NCI-H774 (cell line): ENCODE data around the gene MSN.

Experiments
- DNase-seq: peaks from one replicate; lab custom pipeline; 2025; lab: John Stamatoyannopoulos, UW

The MSN gene

GRCh38 chrX:65674204-65674893, 6.9 kb downstream of the MSN start:
- no peak for DNase-seq

- DNase-seq, result no peak
Measured at GRCh38 chrX:65677954-65678469, 10.6 kb downstream of the MSN start.

GRCh38 chrX:65679071-65679540, 11.7 kb downstream of the MSN start:
- DNase-seq, result no peak

GRCh38 chrX:65681810-65682209, 14.4 kb downstream of the MSN start:
- no peak for DNase-seq

- DNase-seq, result no peak
Measured at GRCh38 chrX:65685112-65685511, 17.7 kb downstream of the MSN start.

GRCh38 chrX:65686236-65686635, 18.8 kb downstream of the MSN start:
- no peak for DNase-seq

GRCh38 chrX:65687367-65687766, 19.9 kb downstream of the MSN start:
- DNase-seq, result no peak

- no peak for DNase-seq
Measured at GRCh38 chrX:65688403-65688871, 21.0 kb downstream of the MSN start.

GRCh38 chrX:65689377-65689776, 21.9 kb downstream of the MSN start:
- no peak for DNase-seq

GRCh38 chrX:65690057-65690855, 22.8 kb downstream of the MSN start:
- no peak for DNase-seq

- no peak for DNase-seq
Measured at GRCh38 chrX:65695849-65696449, 28.5 kb downstream of the MSN start.

- DNase-seq, result no peak
Measured at GRCh38 chrX:65696613-65697012, 29.2 kb downstream of the MSN start.

GRCh38 chrX:65697211-65697641, 29.8 kb downstream of the MSN start:
- DNase-seq, result no peak

- DNase-seq, result no peak
Measured at GRCh38 chrX:65697915-65698796, 30.7 kb downstream of the MSN start.

GRCh38 chrX:65702956-65703355, 35.5 kb downstream of the MSN start:
- no peak for DNase-seq

GRCh38 chrX:65705439-65705838, 38.0 kb downstream of the MSN start:
- no peak for DNase-seq

- no peak for DNase-seq
Measured at GRCh38 chrX:65706041-65706828, 38.8 kb downstream of the MSN start.

- DNase-seq, result no peak
Measured at GRCh38 chrX:65707151-65707550, 39.7 kb downstream of the MSN start.

GRCh38 chrX:65712005-65712806, 44.8 kb downstream of the MSN start:
- no peak for DNase-seq

- no peak for DNase-seq
Measured at GRCh38 chrX:65718538-65718937, 51.1 kb downstream of the MSN start.
